HL-60 (cell line): ENCODE data around the gene AKAP6.

ENCODE experiments used
- CTCF ChIP-seq: IDR thresholded peaks from one replicate; pipeline ENCODE4 v1.5.1; 2011; ENCODE audit warnings: low read length, control low read depth, inconsistent platforms; ENCODE audit not compliant: insufficient read depth
- GABPA ChIP-seq: IDR thresholded peaks from 2 replicates; pipeline ENCODE4 v1.6.1; 2012; ENCODE audit warnings: low read depth
- POLR2AphosphoS5 ChIP-seq: IDR thresholded peaks from 2 replicates; pipeline ENCODE4 v1.6.1; 2012; ENCODE audit warnings: low read depth
- REST ChIP-seq: IDR thresholded peaks from 2 replicates; pipeline ENCODE4 v1.6.1; 2012; ENCODE audit warnings: low read depth; ENCODE audit not compliant: insufficient replicate concordance

GRCh38 chr14:32762886-32763285 is 433.8 kb downstream of the AKAP6 start:
- no peak for TF ChIP-seq CTCF
- no peak for TF ChIP-seq REST
- no peak for TF ChIP-seq POLR2AphosphoS5
- no peak for TF ChIP-seq GABPA
